Ovary (tissue), 9 donors: Measurements from ENCODE around the gene PYGL. TPM values are rescaled to one million over a fixed set of nuclear protein-coding genes. Genes with fewer than 3 reads are reported as not detected.

ENCODE experiments used
- DNase-seq, 5 donors: peaks; one replicate each; pipeline ENCODE4 v3.0.0-alpha.2; 2019 to 2020
- H3K27ac ChIP-seq, 2 donors: fragments of 200-600 bp; one replicate each; pipeline versions ENCODE4 v1.5.1 to v1.8.0; 2019 to 2022
- H3K27me3 ChIP-seq: fragments of 200-600 bp; one replicate; pipeline ENCODE4 v1.8.0; 2022
- H3K36me3 ChIP-seq: fragments of 200-600 bp; sonication (generic); one replicate; pipeline ENCODE4 v1.5.1; 2019
- H3K4me1 ChIP-seq: one replicate; pipeline ENCODE4 v1.8.1; 2013; ENCODE audit warnings: mild to moderate bottlenecking, moderate library complexity; ENCODE audit not compliant: insufficient read depth
- H3K4me3 ChIP-seq: fragments of 200-600 bp; sonication (generic); one replicate; pipeline ENCODE4 v1.5.1; 2017
- H3K9me3 ChIP-seq, 2 donors: fragments of 200-600 bp in 1 of 2; sonication (generic) in 1 of 2; one replicate each; pipeline versions ENCODE4 v1.5.1 to v1.8.1; 2013 to 2019; ENCODE audit warnings: mild to moderate bottlenecking in 1 of 2, moderate library complexity in 1 of 2
- CTCF ChIP-seq, 3 donors: fragments of 450-650 bp in 2 of 3; fragments of 200-600 bp in 1 of 3; IDR thresholded peaks; one replicate each; pipeline versions ENCODE4 v1.5.1 to v1.8.0; 2016 to 2022; ENCODE audit warnings: antibody characterized with exemption in 3 of 3, mild to moderate bottlenecking in 1 of 3
- EP300 ChIP-seq: sonication (generic); formaldehyde crosslinking; IDR thresholded peaks from one replicate; pipeline ENCODE4 v1.6.1; 2017; ENCODE audit warnings: antibody characterized with exemption
- POLR2A ChIP-seq: fragments of 450-650 bp; IDR thresholded peaks from one replicate; pipeline ENCODE4 v1.6.1; 2017; ENCODE audit warnings: antibody characterized with exemption, mild to moderate bottlenecking, moderate library complexity
- WGBS, 3 donors: extraction: QIAGEN DNeasy Blood & Tissue Kit in 1 of 3; methylation state at CpG; one replicate each; pipeline versions ENCODE4 v1.1.5 to v1.1.7; 2013 to 2017; 5-methylcytosine and 5-hydroxymethylcytosine counted together
- intact Hi-C, 4 donors: fragments of 100-400 bp; cut with DNase I; formaldehyde crosslinking; loops; one replicate each; pipeline versions ENCODE4 v1.11.0 to v1.15.1; 2022 to 2023
- polyA plus RNA-seq, 2 donors: library from polyadenylated mRNA; stranded (reverse); fragments of 200-250 nt in 1 of 2; fragments of 350-450 nt in 1 of 2; fragmentation: Illumina TruSeq in 1 of 2; extraction: RNeasy Lipid Tissue Mini Kit (QIAGEN cat#74804) in 1 of 2; gene quantifications; one replicate each; pipeline ENCODE4 v1.2.3, GENCODE V29; 2013 to 2014
- total RNA-seq, 7 donors: library from RNA; depleted of rRNA in 2 of 7; stranded (reverse); fragments of >200 nt in 2 of 7; fragmentation: NEBNext Ultra II Directional in 3 of 7; extraction: Animal tissue kit (Norgen Biotek cat#: 25700) in 3 of 7; gene quantifications; one replicate each; pipeline versions ENCODE4 v1.1.0 to v1.2.4, GENCODE V29; 2016 to 2023
- donor health status: DM: no; HTN: no; CAD: no; lungs with moderate emphysema.
- donor health status: DM: no; HTN: no; CAD: no.
- donor health status: Bipolar disorder and iron deficiency.
- donor health status: DM: yes; HTN: yes; CAD: no.
- donor health status: DM: no; HTN: no; CAD: no.
- donor health status: DM: yes; HTN: yes; CAD: no.

Gene PYGL
- total and polyA plus RNA-seq, 9 donors, result 19.6 to 53.7 (median 32.6) TPM

GRCh38 chr14:50860478-50861086 lies 83.7 kb downstream of the PYGL start:
- H3K36me3 ChIP-seq, result no peaks in the 10 kb centered on the region
- peak overlapping the region; percentile 44 to 65 for H3K27ac ChIP-seq
- H3K4me3 ChIP-seq, result peak overlapping the region; percentile 51
- H3K4me1 ChIP-seq, result peaks cover 2% of the 10 kb centered on the region
- DNase-seq, result peak; percentile 64 to 85 (median 82)
- 1 to 2% (median 2%) methylated on average over 6 of the region's 6 CpGs for WGBS, 3 donors
- TF ChIP-seq POLR2A (no peak), EP300 (no peak), CTCF (IDR thresholded peaks at IDR 0.05) (peak in 2 of 3 donors; percentile 55 to 60)
- H3K9me3 ChIP-seq, result no peaks in the 10 kb centered on the region
- intact Hi-C loops, result no loop called here
- no peaks in the 10 kb centered on the region for H3K27me3 ChIP-seq

DNA sequence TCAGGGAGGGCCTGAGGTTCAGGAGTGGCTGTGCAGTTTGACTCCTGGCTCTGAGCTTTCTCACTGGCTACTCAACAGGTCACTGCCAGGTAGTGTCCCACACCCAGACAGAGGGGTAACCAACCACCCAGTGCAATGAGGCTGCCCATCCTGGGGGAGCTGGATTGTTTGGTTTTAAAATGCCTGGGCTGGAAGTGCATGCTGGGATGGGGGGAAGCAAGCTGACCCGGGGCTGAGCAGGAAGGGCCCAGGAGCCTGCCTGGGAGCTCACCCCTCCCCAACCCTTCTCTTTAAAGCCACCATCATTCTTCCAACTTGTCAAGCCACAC lies 85.0 kb downstream of the PYGL start:
- Histone ChIP-seq H3K4me1 (peaks cover 2% of the 10 kb centered on the region), H3K4me3 (peak overlapping the region; percentile 51), H3K36me3 (no peaks in the 10 kb centered on the region), H3K9me3 (no peaks in the 10 kb centered on the region), H3K27ac (peak overlapping the region in 1 of 2 donors; percentile 65), H3K27me3 (no peaks in the 10 kb centered on the region)
- intact Hi-C loops, result loop anchor here in 1 of 4 donors (10.0 kb wide), 1 partner anchor 74 kb away; no protein-coding TSS in a partner anchor
- DNase-seq, result no peak
- 0% methylated on average over 1 of the region's 1 CpG for WGBS, 3 donors
- TF ChIP-seq POLR2A (no peak), CTCF (IDR thresholded peaks at IDR 0.05) (no peak), EP300 (no peak)

DNA sequence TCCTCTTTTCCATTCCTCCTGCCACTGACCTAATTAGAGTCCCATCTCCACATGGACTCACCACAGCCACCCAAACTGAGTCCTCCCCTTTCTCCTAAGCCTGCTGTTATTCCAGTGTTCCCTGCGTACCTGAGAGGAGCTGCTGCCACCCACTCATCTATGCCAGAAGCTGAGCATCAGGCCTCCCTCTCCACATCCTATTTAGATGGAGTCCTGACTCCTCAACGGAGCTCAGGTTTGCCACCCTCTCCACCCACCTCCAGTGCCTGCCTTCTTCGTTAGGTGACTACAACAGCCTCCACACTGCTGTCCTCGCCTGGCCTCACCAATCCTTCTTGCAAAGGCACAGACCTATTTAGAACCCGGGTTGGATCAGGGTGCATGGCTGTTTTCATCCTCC lies 87.6 kb downstream of the PYGL start:
- 88 to 93% (median 90%) methylated on average over 5 of the region's 5 CpGs for WGBS, 3 donors
- no peak for TF ChIP-seq POLR2A
- no peak for TF ChIP-seq CTCF (IDR thresholded peaks at IDR 0.05)
- no peak for TF ChIP-seq EP300
- intact Hi-C loops, result loop anchor here in 1 of 4 donors (10.0 kb wide), 1 partner anchor 72 kb away; no protein-coding TSS in a partner anchor
- Histone ChIP-seq H3K27ac (no peak overlapping the region), H3K36me3 (no peaks in the 10 kb centered on the region), H3K27me3 (no peaks in the 10 kb centered on the region), H3K4me1 (peaks cover 2% of the 10 kb centered on the region), H3K4me3 (no peak overlapping the region), H3K9me3 (no peaks in the 10 kb centered on the region)
- no peak for DNase-seq

DNA sequence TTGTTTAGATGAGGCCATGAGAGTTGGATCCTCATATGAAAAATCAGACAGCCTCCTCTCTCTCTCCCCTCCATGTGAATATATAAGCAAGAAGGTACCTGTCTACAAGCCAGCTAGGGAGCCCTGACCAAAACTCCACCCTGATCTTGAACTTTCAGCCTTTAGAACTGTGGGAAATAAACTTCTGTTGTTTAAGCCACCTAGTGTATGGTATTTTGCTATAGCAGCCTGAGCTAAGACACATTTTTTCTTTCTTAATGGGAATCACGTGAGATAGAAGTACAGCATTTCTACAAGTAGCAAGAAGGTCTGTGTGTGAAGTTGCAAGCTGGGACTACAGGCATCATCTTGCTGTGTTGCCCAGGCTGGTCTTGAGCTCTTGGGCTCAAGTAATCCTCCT lies 88.7 kb downstream of the PYGL start:
- TF ChIP-seq POLR2A, result no peak
- no peak for TF ChIP-seq EP300
- no peak for TF ChIP-seq CTCF (IDR thresholded peaks at IDR 0.05)
- no peak for DNase-seq
- 25 to 30% (median 28%) methylated on average over 1 of the region's 1 CpG for WGBS, 3 donors
- intact Hi-C loops, result loop anchor here in 1 of 4 donors (10.0 kb wide), 1 partner anchor 71 kb away; no protein-coding TSS in a partner anchor
- Histone ChIP-seq H3K4me3 (no peak overlapping the region), H3K27ac (no peak overlapping the region), H3K36me3 (no peaks in the 10 kb centered on the region), H3K9me3 (no peaks in the 10 kb centered on the region), H3K4me1 (peaks cover 2% of the 10 kb centered on the region), H3K27me3 (no peaks in the 10 kb centered on the region)

Other genes with a start within 250 kb of the PYGL start
- 10 to 100 TPM; 16.0 to 32.4 (median 28.1) TPM for gene NIN, start 113.3 kb downstream of the PYGL start, total RNA-seq
- 10 to 100 TPM in 1 of 2 donors, 1 to 10 TPM in 1; 6.4 to 12.2 TPM for gene NIN, start 113.3 kb downstream of the PYGL start, polyA plus RNA-seq
- 1 to 10 TPM in 1 of 7 donors, under 1 TPM in 1, not detected in 5; 0.84 to 5.1 TPM for gene ABHD12B, start 72.4 kb downstream of the PYGL start, total RNA-seq
- under 1 TPM in 1 of 2 donors, not detected in 1; 0.45 TPM for gene ABHD12B, start 72.4 kb downstream of the PYGL start, polyA plus RNA-seq
- gene TRIM9, start 150.6 kb upstream of the PYGL start, total RNA-seq, result 1 to 10 TPM in 5 of 7 donors, under 1 TPM in 2; 0.36 to 8.7 (median 1.7) TPM
- 1 to 10 TPM in 1 of 2 donors, under 1 TPM in 1; 0.40 to 2.1 TPM for gene TRIM9, start 150.6 kb upstream of the PYGL start, polyA plus RNA-seq